GM21360 (cell line): ENCODE measurements around the gene ATF6.
"Not testable (repeated sequence)": the region's sequence is repeated elsewhere in the genome, so short reads cannot be mapped to it uniquely, and the experiment has no call there.

Source experiments
- ATAC-seq: cut with Tn5 transposase; IDR thresholded peaks from one replicate; pipeline ENCODE4 v1.9.1; 2021; ENCODE audit warnings: mild to moderate bottlenecking, moderate library complexity; ENCODE audit not compliant: unreplicated experiment

ATF6 gene

DNA sequence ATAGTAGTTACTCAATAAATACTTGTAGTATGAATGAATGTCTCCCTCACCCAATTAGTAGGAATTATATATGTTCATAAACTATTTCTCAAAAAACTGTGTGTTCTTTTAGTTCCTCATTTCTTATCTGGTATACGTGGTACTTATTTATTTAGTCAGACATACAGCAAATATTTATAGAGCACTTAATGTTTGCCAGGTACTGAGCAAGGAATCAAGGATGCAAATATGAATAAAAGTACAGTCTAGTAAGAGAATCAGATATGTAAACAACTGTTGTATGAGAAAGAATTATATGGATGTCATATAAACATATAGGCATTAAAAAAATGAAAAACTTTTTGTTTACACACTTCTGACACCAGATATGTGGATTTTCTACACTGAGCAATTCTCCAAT, 58.5 kb downstream of the ATF6 start:
- no peak for ATAC-seq

DNA sequence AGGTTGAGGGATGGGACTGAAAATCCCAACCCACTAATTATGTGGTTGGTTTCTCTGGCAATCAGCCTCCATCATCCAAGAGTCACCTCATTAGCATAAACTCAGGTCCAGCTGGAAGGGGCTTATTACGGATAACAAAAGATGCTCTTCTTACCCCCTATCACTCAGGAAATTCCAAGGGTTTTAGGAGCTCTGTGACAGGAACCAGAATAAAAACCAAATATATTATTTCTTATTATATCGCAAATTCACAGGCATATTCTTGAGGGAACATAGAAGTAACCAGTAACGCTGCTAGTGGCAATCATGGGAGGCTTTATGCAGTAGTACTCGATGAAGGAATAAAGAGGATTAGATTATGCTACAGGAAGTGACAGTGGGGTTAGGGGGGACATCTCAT, 59.7 kb downstream of the ATF6 start:
- no peak for ATAC-seq

DNA sequence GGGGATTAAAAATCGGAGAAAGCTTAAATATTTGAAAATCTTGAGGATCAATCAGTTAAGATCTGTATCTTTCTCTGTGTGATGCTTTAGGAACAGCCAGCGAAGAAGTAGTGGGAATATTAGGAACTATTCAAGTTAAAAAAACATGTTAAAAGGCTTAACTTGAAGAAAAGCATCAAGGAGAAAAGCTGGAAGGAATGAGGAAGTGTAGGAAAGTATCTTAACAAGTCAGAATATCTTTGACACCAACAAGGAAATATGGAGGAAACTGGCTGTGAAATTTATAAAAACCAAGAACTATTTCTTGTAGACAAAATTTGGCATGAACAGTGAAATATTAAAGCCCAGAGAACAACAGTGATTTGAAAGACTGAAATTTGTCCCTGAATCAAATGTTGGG, 60.4 kb downstream of the ATF6 start:
- ATAC-seq = no peak

DNA sequence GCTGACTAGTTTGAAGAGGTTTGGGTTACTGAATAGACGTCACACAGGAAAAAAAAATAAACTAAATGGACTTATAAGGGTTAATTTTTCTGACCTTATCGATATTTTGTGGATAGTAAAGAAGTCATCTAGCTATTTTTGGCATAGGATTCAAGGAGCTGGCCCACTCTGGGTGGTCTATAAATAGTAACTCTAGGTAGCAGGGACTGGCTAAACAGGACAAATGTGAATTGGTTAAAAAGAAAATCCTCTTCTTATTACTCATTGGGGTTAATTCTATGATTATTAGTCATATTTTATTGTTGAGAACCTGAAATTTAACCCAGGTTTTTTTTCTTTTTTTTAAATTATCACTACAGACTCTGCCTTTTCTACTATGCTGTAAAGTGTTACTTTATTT, 61.7 kb downstream of the ATF6 start:
- ATAC-seq = no peak

DNA sequence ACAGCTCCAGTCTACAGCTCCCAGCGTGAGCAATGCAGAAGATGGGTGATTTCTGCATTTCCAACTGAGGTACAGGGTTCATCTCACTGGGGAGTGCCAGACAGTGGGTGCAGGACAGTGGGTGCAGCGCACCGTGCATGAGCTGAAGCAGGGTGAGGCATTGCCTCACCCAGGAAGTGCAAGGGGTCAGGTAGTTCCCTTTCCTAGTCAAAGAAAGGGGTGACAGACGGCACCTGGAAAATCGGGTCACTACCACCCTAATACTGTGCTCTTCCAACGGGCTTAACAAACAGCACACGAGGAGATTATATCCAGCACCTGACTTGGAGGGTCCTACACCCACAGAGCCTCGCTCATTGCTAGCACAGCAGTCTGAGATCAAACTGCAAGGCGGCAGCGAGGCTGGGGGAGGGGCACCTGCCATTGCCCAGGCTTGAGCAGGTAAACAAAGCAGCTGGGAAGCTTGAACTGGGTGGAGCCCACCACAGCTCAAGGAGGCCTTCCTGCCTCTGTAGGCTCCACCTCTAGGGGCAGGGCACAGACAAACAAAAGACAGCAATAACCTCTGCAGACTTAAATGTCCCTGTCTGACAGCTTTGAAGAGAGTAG, 66.3 kb downstream of the ATF6 start:
- not testable (repeated sequence) for ATAC-seq

DNA sequence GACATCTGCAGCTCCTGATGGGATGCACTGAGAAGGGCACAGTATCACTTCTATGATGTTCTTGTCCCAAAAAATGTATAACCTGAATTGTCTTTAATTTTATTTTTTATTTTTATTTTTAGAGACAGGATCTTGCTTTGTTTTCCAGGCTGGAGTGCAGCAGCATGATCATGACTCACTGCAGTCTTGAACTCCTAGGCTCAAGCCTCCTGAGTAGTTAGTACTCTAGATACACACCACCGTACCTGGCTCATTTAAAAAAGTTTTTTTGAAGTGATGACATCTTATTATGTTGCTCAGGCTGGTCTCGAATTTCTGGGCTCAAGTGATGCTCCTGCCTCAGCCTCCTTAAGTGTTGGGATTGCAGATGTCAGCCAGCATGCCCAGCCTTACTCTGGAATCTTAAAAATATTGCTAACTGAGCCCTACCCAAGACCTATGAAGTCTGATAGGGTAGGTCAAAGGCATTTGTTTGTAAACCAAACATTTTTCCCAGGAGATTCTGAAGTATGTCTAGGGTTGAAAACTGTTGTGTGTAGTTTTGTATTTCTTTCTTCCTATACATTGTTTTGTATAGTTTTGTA, 68.9 kb downstream of the ATF6 start:
- ATAC-seq = no peak

DNA sequence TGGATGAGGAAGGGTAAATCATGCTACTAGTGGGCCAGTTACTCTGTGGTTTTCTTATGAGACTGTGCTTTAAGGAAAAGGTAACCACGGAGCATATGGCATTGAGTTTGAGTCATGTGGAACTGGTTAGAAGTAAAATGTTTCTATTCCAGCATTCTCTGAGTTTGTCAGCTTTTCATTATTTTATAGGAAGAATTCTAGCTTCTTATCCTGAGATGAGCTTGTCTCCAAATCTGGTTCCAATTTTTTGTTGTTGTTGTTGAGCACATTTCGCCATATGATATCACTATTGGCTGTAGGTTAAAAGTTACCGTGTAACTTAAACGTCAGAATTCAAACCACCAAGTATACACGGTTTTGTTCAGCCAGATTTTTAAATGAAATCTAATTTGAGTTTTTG, 69.9 kb downstream of the ATF6 start:
- no peak for ATAC-seq

DNA sequence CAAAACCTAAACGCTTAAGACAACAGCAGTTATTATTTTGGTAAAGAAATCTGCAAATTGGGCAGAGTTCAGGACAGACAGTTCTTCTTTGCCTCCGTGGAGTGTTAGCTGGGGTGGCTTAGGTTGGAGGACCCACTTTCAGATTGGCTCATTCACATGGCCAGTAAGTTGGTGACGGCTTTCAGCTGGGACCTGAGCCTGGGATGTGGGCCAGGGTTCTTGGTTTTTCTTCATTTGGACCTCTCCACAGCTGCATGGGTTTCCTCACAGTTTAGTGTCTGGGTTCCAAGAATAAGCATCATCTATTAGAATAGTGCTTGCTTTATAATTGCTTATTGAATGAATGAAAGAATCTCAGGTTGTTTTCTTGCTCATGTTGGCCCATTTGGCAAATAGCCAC, 72.2 kb downstream of the ATF6 start:
- no peak for ATAC-seq

DNA sequence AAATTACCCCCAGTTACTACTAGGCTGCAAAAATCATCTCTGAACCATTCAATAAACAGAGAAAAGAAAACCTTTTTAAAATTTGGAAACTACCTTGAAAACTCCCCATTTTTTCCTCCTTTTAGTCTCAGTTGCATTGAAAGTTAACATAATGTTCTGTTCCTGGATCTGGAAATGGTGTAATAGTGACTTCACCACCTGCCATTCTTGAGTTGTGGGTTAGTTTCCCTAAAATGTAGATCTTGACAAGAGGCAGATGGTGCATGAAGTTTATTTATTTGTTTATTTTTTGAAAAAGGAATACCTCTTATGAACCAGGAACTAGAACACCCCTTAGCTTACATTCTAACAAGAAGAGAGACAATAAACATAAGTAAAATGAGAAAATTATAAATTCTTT, 72.8 kb downstream of the ATF6 start:
- no peak for ATAC-seq

DNA sequence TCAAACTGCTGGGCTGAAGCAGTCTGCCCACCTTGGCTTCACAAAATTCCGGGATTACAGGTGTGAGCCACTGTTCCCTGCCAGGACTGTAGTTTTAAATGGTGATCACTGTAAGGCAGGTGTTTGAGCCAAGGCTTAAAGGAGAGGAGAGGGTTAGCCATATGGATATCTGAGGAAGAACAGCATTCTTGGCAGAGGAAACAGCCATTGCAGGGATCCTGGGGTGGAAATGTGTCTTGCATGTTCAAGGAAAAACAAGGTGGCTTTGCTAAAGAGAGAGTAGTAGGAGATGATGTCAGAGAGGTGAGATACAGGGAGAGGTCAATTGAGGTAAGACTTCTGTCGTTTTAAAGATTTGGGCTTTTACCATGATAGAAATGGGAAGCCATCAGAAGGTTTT, 73.5 kb downstream of the ATF6 start:
- no peak for ATAC-seq

DNA sequence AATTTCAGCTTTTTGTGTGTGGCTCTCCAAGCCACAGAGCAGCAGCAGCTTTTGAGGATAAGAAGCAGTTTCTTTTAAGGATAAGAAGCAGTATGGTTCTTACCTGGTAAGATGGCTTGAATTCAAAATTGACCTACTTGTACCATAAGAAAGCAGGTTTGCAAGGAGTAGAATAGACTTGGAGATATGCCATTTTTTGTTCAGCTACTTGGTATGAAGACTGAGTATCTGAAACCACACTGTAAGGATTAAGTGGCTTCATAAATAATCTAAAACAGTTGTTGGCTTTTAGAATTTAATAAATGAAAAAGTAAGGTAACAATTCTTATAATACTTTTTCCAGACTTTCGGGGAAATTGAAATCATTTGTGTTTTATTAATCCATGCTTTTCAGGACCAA, 74.2 kb downstream of the ATF6 start:
- no peak for ATAC-seq

DNA sequence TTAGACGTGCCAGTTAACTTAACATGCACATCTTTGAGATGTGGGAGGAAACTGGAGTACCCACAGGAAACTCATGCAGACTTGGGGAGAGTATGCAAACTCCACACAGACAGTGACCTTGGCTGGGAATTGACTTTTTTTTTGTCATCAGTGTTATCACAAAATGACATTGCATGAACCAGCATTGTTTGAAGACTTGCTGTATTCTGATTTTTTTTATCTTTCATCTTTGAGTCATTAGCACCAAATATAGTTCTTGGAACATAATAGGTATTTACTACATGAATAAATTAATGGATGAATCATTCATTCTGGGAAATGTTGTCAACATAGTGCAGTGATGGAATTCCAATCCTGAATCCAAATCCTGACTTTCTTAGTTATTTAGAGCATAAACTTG, 77.0 kb downstream of the ATF6 start:
- ATAC-seq = no peak

DNA sequence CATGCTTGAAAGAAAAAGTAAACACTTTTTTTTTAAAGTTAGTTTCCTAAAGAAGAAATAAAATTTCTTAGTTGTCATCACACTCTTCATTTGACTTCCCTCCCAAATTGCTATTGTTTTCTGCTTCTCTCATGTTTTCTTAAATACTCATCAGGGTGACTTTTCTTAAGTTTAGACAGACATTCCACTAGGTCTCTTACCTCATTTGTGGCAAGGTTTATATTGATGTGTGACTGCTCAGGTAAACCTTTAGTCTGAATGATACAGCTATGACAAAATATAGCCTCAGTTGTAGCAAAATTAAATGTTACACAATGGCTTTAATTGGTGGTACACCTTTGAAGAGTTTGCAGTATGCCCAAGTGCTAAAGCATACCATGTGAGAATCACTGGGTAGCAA, 78.6 kb downstream of the ATF6 start:
- no peak for ATAC-seq

DNA sequence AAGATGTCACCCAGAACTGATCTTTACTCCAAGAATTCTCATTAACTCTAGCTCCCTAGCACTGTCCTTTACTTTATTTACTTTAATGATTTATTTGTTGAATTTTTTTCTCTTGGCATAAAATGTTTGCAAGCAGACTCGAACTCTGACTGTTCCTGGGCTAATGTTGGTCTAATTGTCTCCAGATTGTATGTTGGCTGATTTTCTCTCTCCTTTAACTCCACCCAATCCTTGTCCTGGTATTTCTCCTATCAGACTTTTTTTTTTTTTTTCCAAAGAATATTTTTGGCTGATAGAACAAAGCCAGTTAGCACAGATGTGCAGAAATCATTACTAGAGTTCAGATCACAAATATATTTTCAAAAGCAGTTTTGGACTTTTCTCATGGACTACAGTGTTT, 82.6 kb downstream of the ATF6 start:
- no peak for ATAC-seq

DNA sequence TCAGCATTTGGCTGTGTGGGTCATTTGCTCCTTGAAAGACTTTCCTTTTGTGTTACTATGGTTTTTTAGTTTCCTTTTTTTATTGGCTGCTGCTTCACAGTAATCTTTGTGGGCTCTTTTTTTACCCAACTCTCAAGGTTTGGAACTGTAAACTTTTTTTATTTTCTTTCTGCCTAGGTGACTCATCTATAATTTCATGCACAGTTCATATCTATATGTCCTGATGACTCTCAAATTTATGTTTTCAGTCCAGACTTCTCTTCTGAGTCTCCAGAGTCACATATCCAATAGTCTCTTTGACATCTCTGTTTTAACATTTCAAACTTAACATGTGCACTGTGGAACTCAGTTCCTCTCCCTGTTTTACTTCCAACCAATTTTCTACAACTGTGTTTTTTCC, 83.4 kb downstream of the ATF6 start:
- no peak for ATAC-seq

DNA sequence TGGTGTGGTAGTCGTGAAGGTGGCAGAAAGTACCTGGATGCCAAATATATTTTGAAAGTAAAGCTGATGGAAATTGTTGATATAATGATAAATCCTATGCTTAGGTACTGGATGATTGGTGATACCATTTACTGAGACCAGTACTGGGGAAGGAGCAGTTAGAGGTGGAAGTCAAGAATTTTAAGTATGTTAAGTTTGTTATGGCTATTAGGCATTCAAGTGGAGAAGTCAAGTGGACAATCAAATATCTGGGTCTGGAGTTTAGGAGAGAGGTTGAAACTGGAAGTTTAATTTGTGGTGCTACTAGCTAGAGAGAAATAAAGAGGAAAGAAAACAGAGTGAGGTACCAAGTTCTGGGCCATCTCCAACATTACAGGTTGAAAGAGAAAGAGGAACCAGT, 89.1 kb downstream of the ATF6 start:
- no peak for ATAC-seq

DNA sequence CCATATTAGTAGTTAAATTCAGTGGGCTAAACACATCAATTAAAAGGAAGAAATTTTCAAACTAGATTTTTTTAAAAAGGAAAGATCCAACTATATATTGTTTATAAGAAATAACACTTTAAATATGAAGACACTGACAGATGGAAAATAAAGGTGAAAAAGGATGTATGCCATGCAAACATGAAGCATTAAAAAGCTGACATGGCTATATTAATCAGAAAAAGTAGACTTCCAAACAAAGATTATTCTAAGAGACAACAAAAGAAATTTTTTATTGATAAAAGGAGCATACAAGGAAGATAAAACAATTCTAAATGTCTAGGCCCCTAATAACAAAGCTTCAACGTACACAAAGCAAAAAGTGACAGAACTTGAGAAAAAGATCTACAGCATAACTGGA, 92.2 kb downstream of the ATF6 start:
- no peak for ATAC-seq

DNA sequence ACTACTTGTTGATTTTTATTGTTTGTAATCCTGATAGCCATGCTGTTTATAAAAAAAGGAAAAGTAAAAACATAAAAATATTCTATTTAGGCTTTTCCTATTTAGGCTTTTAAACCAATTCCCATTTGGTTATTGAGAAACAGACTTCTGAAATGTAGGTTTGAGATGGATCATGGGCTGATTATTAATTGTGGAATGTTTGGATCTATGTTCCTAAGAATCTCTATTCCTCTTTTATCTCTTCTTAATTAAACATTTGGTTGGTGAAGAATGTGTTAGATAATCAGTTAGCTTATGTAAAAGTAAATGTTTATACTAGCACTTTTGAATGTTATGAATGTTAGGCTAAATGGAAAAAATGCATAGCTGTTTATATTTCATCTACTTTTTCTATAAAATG, 97.4 kb downstream of the ATF6 start:
- ATAC-seq = no peak

DNA sequence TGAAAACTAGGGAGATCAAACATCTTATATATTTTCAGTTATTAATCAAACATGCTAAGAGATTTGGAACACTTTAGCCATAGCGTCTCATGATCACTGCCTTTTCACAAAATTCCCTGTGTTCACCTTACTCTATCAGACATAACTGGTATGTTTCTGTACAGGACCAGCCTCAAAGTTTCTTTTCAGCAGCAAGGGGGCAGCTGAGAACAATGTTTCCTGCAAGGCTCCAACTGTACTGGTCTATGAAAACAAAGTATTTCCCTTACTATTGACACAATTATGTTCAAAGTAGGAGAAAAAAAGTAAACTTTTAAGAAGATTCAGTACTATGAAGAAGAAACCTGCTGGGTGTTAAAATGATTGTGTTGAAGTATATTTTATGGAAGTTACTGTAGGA, 98.5 kb downstream of the ATF6 start:
- no peak for ATAC-seq

DNA sequence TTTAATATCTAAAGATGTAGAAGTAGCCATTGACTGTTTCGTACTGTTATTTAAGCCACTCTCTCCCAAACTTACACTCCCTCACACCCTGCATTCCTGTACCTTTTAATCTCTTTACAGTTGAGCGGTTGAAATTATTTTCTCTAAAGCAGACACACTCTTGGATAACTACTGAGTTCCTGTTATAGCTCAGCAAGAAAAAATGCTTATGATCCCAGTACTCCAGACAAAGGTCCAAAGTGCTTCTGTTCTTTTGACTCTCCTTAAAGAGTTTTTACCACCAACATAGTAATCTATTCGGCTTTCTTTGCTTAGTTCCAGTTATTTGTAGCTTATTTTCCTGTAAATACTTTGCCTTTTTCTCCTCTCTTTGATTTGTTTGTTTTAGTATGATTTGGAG, 100.1 kb downstream of the ATF6 start:
- no peak for ATAC-seq

DNA sequence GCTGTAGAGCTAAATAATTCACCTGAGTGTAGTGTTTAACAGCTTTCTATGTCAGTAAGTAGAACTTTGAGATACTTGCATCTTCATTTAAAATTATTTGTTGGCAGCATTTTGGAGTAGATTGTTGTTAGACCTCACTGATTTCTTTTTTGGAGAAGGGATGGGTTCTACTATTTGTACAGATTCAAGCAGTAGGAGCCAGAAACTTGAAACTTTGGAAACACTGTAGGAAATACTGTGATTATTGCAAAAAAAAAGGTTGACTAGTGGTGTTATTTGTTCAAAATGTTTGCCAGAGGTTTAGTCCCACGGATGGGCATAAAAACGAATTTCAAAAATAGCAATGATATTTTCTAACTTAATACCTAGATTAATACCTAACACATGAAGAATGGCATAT, 102.7 kb downstream of the ATF6 start:
- ATAC-seq = no peak

DNA sequence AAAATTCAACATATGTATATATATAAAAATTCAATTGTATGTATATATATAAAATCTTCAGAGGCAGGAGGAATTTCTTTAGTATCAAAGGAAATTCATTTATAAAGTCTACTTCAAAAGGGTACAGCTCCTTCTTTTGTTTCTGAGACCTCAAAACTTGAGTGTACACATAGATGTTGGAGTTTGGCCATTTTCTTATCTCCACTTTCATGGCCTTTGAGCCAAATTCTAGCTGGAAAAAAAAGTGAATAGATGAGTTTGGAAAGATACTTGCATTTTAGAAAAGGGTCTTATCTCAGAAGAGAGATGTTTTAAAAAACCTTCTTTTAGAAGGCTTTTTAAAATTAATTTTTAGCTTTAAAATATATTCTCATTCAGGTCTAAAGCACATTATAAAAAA, 103.2 kb downstream of the ATF6 start:
- ATAC-seq = no peak

DNA sequence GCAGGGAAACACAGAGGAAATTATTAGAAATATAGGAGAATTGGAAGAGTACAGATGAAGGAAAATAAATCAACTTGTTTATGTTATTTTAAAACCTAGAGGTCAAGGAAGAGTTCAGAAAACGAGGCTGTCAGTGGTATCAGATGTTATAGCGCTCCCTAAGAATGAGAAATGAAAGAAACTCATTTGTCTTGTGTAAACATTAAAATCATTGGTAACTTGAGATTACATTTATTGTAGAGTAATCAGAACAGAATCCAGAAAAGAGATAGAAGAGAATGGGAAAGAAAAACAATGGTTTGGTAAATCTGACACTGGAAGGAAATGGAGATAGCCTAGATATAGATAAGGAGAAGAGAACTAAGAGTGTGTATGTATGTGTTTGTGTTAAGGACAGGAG, 106.4 kb downstream of the ATF6 start:
- ATAC-seq = no peak
